Measurements from ENCODE around the gene LSP1. TPM values are rescaled to one million over a fixed set of nuclear protein-coding genes. Genes with fewer than 3 reads are reported as not detected.
"Not testable (repeated sequence)": the region's sequence is repeated elsewhere in the genome, so short reads cannot be mapped to it uniquely, and the experiment has no call there.

Gene LSP1
- total and polyA plus RNA-seq, 4 donors: 5.0 to 7.7 (median 5.7) TPM

- H3K27me3 ChIP-seq (ENCODE audit: control insufficient read depth in 4 of 4, insufficient read depth in 4 of 4, low read length in 3 of 4); DNase-seq (ENCODE audit: low spot score); H3K36me3 ChIP-seq (ENCODE audit: control insufficient read depth in 4 of 4, insufficient read depth in 3 of 4, low read depth in 1 of 4, low read length in 3 of 4); H3K4me1 ChIP-seq (ENCODE audit: control insufficient read depth in 4 of 4, insufficient read depth in 4 of 4, low read length in 3 of 4); H3K9me3 ChIP-seq (ENCODE audit: control insufficient read depth in 4 of 4, low read length in 3 of 4); H3K4me3 ChIP-seq (ENCODE audit: low read depth in 1 of 3, low read length in 3 of 3); H3K9ac ChIP-seq (ENCODE audit: low read depth in 1 of 2, low read length in 2 of 2); H3K27ac ChIP-seq (ENCODE audit: low read depth in 1 of 2, low read length in 2 of 2): not testable (repeated sequence)
- 92% methylated on average over 1 of the region's 1 CpG for WGBS
Observed at GRCh38 chr11:1939788-1940187, 86.9 kb downstream of the LSP1 start.

Small RNA genes within 50 kb of the gene (small RNA-seq; reads per million reads assigned to genes)
- gene AC051649.1: not detected
- not detected for gene MIR4298

Other genes starting within 250 kb of the LSP1 start
- not detected for gene KRTAP5-3, start 244.6 kb upstream of the LSP1 start, total RNA-seq
- not detected for gene KRTAP5-3, start 244.6 kb upstream of the LSP1 start, polyA plus RNA-seq
- gene KRTAP5-4, start 230.9 kb upstream of the LSP1 start, total RNA-seq: not detected
- not detected for gene KRTAP5-4, start 230.9 kb upstream of the LSP1 start, polyA plus RNA-seq
- not detected for gene KRTAP5-5, start 223.3 kb upstream of the LSP1 start, total RNA-seq
- not detected for gene KRTAP5-5, start 223.3 kb upstream of the LSP1 start, polyA plus RNA-seq
- under 1 TPM in 1 of 2 donors, not detected in 1; 0.84 TPM for gene KRTAP5-6, start 155.9 kb upstream of the LSP1 start, total RNA-seq
- gene KRTAP5-6, start 155.9 kb upstream of the LSP1 start, polyA plus RNA-seq: 1 to 10 TPM in 1 of 2 donors, not detected in 1; 1.2 TPM
- 1 to 10 TPM in 1 of 2 donors, under 1 TPM in 1; 0.65 to 8.5 TPM for gene IFITM10, start 102.5 kb upstream of the LSP1 start, total RNA-seq
- 1 to 10 TPM in 1 of 2 donors, under 1 TPM in 1; 0.14 to 2.9 TPM for gene IFITM10, start 102.5 kb upstream of the LSP1 start, polyA plus RNA-seq
- 100 to 1,000 TPM; 310 to 374 TPM for gene CTSD, start 89.2 kb upstream of the LSP1 start, total RNA-seq
- gene CTSD, start 89.2 kb upstream of the LSP1 start, polyA plus RNA-seq: 100 to 1,000 TPM; 731 to 814 TPM
- gene SYT8, start 18.1 kb upstream of the LSP1 start, total RNA-seq: under 1 TPM; 0.17 to 0.28 TPM
- under 1 TPM; 0.43 to 0.99 TPM for gene SYT8, start 18.1 kb upstream of the LSP1 start, polyA plus RNA-seq
- gene TNNI2, start 14.1 kb upstream of the LSP1 start, total RNA-seq: under 1 TPM in 1 of 2 donors, not detected in 1; 0.28 TPM
- under 1 TPM in 1 of 2 donors, not detected in 1; 0.22 TPM for gene TNNI2, start 14.1 kb upstream of the LSP1 start, polyA plus RNA-seq
- gene PRR33, start 38.8 kb downstream of the LSP1 start, total RNA-seq: not detected
- not detected for gene PRR33, start 38.8 kb downstream of the LSP1 start, polyA plus RNA-seq
- gene TNNT3, start 66.6 kb downstream of the LSP1 start, total RNA-seq: under 1 TPM in 1 of 2 donors, not detected in 1; 0.14 TPM
- gene TNNT3, start 66.6 kb downstream of the LSP1 start, polyA plus RNA-seq: under 1 TPM in 1 of 2 donors, not detected in 1; 0.06 TPM
- gene MRPL23, start 94.2 kb downstream of the LSP1 start, total RNA-seq: 10 to 100 TPM; 33.0 to 83.9 TPM
- gene MRPL23, start 94.2 kb downstream of the LSP1 start, polyA plus RNA-seq: 10 to 100 TPM; 67.1 to 68.0 TPM
- over 10,000 TPM in 1 of 2 donors, 100 to 1,000 TPM in 1; 238 to 16,780 TPM for gene H19, start 144.8 kb downstream of the LSP1 start, total RNA-seq
- gene H19, start 144.8 kb downstream of the LSP1 start, polyA plus RNA-seq: 100 to 1,000 TPM; 194 to 426 TPM

Data from liver (tissue), 10 donors.